Activated T-helper 1 cell treated with anti-CD3 and anti-CD28 coated beads, Interleukin-12 subunit alpha, Interleukin-12 subunit beta, Interleukin-2, Interleukin-4 antibody, amounts not matched to agents 30 ng/mL and 10 ng/mL and 1 ng/mL, durations not matched to agents 14 hours and 24 hours and 36 hours (primary cell): ENCODE measurements around the gene CCDC32. TPM values are rescaled to one million over a fixed set of nuclear protein-coding genes. Genes with fewer than 3 reads are reported as not detected.
A peak's percentile ranks its signal among the peaks of the same experiment; 100 is the strongest.

ENCODE experiments used
- DNase-seq: peaks from one replicate; pipeline ENCODE4 v3.0.0; 2021; ENCODE audit warnings: low spot score
- H3K27ac Mint-ChIP-seq: one replicate; pipeline ENCODE4 v1.8.0; 2021; ENCODE audit warnings: mild to moderate bottlenecking, mixed read lengths
- H3K27me3 Mint-ChIP-seq: one replicate; pipeline ENCODE4 v1.8.0; 2022; ENCODE audit warnings: mild to moderate bottlenecking, moderate library complexity, mixed read lengths; ENCODE audit not compliant: insufficient read depth
- H3K36me3 Mint-ChIP-seq: one replicate; pipeline ENCODE4 v1.8.0; 2021; ENCODE audit warnings: low read depth, mixed read lengths
- H3K4me1 Mint-ChIP-seq: one replicate; pipeline ENCODE4 v1.8.0; 2021; ENCODE audit warnings: low read depth, mixed read lengths
- H3K4me3 Mint-ChIP-seq: one replicate; pipeline ENCODE4 v1.8.0; 2021; ENCODE audit warnings: mild to moderate bottlenecking, moderate library complexity, mixed read lengths
- H3K9me3 Mint-ChIP-seq: one replicate; pipeline ENCODE4 v1.8.0; 2021; ENCODE audit warnings: mixed read lengths
- intact Hi-C: fragments of 100-400 bp; cut with micrococcal nuclease; formaldehyde crosslinking; loops from one replicate; pipeline ENCODE4 v1.15.1; 2024
- total RNA-seq: library from RNA; stranded (reverse); gene quantifications from 2 replicates; pipeline ENCODE4 v1.2.3, GENCODE V29; 2022

Gene CCDC32
- total RNA-seq, 1 donor from 2014 or later, result 28.4 TPM

DNA sequence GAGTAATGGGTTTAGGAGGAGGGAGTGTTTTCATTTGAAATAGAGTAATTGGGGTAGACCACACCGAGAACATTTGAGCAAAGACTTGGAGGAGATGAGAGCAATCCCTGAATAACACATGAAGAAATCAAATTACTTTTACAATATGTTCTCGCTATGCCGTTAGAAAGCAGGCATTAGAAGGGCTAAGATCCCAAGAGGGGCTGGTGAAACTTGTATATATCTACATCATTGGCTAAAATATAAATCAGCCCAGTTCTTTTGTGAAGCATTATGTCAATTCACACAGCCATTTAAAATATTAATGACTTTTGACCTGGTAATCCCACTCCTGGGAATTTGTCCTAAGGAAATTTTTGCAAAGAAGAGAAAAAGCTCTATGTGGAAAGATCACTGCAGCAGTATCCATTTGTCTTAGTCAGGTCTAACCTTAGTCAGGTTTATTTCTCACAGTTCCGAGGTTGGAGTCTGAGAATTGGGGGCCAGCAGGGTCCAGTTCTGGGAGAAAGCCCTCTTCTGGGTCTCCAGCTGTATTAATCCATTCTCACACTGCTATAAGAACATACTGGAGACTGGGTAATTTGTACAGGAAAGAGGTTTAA is 31.0 kb downstream of the CCDC32 start:
- peaks cover 4% of the 10 kb centered on the region for H3K36me3 Mint-ChIP-seq
- peaks cover 2% of the 10 kb centered on the region for H3K27me3 Mint-ChIP-seq
- intact Hi-C loops, result no loop called here
- H3K4me1 Mint-ChIP-seq, result no peaks in the 10 kb centered on the region
- H3K9me3 Mint-ChIP-seq, result no peaks in the 10 kb centered on the region
- DNase-seq, result no peak
- H3K27ac Mint-ChIP-seq, result no peak overlapping the region
- H3K4me3 Mint-ChIP-seq, result no peak overlapping the region

- H3K27me3 Mint-ChIP-seq, result peaks cover 2% of the 10 kb centered on the region
These were observed 36.0 kb downstream of the CCDC32 start for GRCh38 chr15:40528801-40529200.

DNA sequence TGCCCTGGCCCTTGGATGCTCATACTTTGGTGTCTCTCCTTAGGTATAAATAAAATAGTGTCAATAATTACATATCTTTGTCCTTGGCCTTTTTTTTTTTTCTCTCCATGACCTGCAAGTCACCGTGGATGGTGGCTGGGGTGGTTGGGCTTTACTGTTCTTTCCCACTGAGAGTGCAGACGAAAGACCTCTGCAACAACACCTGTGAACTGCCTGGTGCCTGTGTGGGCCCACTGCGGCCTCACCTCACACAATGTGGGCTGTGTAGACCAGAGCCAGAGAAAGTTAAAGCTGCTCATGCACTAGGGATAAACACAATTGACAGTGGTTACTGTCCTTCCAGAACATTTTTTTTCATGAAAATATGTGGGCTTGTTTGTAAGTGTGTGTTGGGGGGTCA is 39.0 kb downstream of the CCDC32 start:
- H3K27me3 Mint-ChIP-seq, result peaks cover 6% of the 10 kb centered on the region
- no peaks in the 10 kb centered on the region for H3K9me3 Mint-ChIP-seq
- DNase-seq, result no peak
- no peak overlapping the region for H3K4me3 Mint-ChIP-seq
- H3K27ac Mint-ChIP-seq, result no peak overlapping the region
- peaks cover 2% of the 10 kb centered on the region for H3K36me3 Mint-ChIP-seq
- intact Hi-C loops, result no loop called here
- H3K4me1 Mint-ChIP-seq, result no peaks in the 10 kb centered on the region

More at GRCh38 chr15:40528801-40529200, 36.0 kb downstream of the CCDC32 start:
- no peak for DNase-seq
- no peaks in the 10 kb centered on the region for H3K9me3 Mint-ChIP-seq
- H3K4me1 Mint-ChIP-seq, result no peaks in the 10 kb centered on the region
- H3K27ac Mint-ChIP-seq, result no peak overlapping the region
- intact Hi-C loops, result no loop called here
- H3K36me3 Mint-ChIP-seq, result peaks cover 4% of the 10 kb centered on the region
- no peak overlapping the region for H3K4me3 Mint-ChIP-seq

GRCh38 chr15:40523611-40524010 is 41.2 kb downstream of the CCDC32 start:
- DNase-seq, result no peak
- Mint-ChIP-seq H3K27me3 (peaks cover 6% of the 10 kb centered on the region), H3K4me1 (peaks cover 6% of the 10 kb centered on the region), H3K9me3 (no peaks in the 10 kb centered on the region), H3K27ac (no peak overlapping the region), H3K36me3 (no peaks in the 10 kb centered on the region), H3K4me3 (no peak overlapping the region)
- intact Hi-C loops, result no loop called here

- Mint-ChIP-seq H3K4me3 (no peak overlapping the region), H3K36me3 (no peaks in the 10 kb centered on the region), H3K27me3 (peaks cover 36% of the 10 kb centered on the region), H3K9me3 (no peaks in the 10 kb centered on the region), H3K27ac (no peak overlapping the region), H3K4me1 (peaks cover 12% of the 10 kb centered on the region)
- intact Hi-C loops, result no loop called here
- no peak for DNase-seq
These were observed 48.5 kb downstream of the CCDC32 start for GRCh38 chr15:40516322-40516721.

GRCh38 chr15:40513609-40514008 is 51.2 kb downstream of the CCDC32 start:
- H3K9me3 Mint-ChIP-seq, result no peaks in the 10 kb centered on the region
- peaks cover 17% of the 10 kb centered on the region for H3K4me1 Mint-ChIP-seq
- H3K27ac Mint-ChIP-seq, result no peak overlapping the region
- intact Hi-C loops, result no loop called here
- H3K27me3 Mint-ChIP-seq, result peaks cover 52% of the 10 kb centered on the region
- H3K4me3 Mint-ChIP-seq, result no peak overlapping the region
- no peak for DNase-seq
- H3K36me3 Mint-ChIP-seq, result no peaks in the 10 kb centered on the region

GRCh38 chr15:40512440-40512839 is 52.4 kb downstream of the CCDC32 start:
- Mint-ChIP-seq H3K36me3 (no peaks in the 10 kb centered on the region), H3K4me1 (peaks cover 23% of the 10 kb centered on the region), H3K27ac (peak overlapping the region; percentile 9), H3K9me3 (no peaks in the 10 kb centered on the region), H3K4me3 (peak overlapping the region; percentile 59), H3K27me3 (peaks cover 60% of the 10 kb centered on the region)
- no peak for DNase-seq
- intact Hi-C loops, result no loop called here

DNA sequence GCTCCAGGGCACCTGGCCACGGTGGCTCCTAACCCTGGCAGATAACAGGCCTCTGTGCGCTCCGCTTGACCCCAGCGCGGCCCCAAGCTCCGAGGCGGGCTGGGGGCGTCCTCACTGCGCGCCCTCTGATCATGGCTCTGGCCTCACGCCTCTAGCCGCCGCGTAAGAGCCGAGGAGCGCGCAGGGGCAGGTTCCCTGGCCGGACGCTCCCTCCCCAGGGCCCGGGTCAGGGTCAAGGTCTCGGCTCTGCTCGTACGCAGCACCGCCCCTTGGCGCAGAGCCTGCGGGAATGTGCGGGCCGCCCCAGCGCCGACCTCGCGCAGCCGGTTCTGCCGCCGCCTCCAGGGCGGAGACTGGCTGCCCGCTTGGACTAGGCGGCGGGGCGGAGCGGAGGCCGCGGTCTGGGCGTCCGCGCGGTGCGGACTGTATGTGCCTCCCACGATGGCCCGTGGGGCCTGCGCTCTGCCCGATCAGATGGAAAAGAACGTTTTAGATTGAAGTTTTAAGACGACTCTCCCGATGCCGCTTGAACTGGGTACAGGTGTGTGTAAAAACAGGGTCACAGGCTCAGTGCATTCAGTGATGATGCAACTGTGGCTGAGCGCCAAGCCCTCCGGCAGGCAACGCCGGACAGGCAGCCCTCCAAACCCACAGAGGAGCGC is 53.2 kb downstream of the CCDC32 start:
- no peaks in the 10 kb centered on the region for H3K36me3 Mint-ChIP-seq
- DNase-seq, result no peak
- peaks cover 30% of the 10 kb centered on the region for H3K4me1 Mint-ChIP-seq
- peak overlapping the region; percentile 78 for H3K4me3 Mint-ChIP-seq
- no peak overlapping the region for H3K27ac Mint-ChIP-seq
- H3K27me3 Mint-ChIP-seq, result peaks cover 62% of the 10 kb centered on the region
- H3K9me3 Mint-ChIP-seq, result no peaks in the 10 kb centered on the region
- intact Hi-C loops, result loop anchor here (1.0 kb wide), 1 partner anchor 8 kb away; no protein-coding TSS in a partner anchor

DNA sequence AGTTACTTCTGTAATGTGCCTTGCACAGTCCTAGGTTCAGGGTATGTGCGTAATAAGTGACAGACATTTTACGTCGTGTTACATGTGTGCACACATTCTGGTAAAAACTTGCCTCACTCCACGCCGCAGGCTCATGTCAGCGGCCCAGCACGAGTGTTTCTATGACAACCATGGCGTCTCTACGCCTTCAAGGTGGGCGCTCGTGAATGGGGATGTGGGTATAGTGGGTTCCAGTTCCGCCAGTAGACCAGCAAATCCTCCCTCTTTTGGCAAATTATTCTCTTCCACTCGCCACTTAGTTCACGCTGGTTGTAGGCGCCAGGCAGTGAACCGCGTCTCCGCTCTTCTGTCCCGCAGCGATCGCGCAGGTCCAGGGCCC is 53.8 kb downstream of the CCDC32 start:
- H3K4me3 Mint-ChIP-seq, result peak overlapping the region; percentile 78
- H3K9me3 Mint-ChIP-seq, result no peaks in the 10 kb centered on the region
- no peak for DNase-seq

DNA sequence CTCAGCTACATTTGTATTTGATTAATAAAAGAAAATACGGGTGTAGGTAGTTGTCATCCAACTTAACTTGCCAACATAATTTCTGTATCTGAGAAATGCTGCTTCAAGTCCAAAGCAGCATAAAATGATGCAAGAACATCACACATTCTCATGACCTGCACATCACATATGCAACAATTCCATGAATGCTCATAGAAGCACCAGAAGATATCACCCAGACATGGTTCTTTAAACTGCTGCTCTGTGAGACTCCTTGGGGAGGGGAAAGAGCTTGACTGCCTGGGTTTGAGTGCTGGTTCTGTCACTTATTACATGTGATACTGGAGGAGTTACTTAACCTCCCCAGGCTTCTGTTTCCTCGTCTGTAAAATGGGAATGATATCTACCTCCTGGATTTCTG is 54.6 kb downstream of the CCDC32 start:
- Mint-ChIP-seq H3K4me3 (no peak overlapping the region), H3K36me3 (no peaks in the 10 kb centered on the region), H3K4me1 (peaks cover 33% of the 10 kb centered on the region), H3K9me3 (no peaks in the 10 kb centered on the region), H3K27ac (no peak overlapping the region), H3K27me3 (peaks cover 65% of the 10 kb centered on the region)
- no peak for DNase-seq
- intact Hi-C loops, result no loop called here

More for the DNA sequence above, 53.8 kb downstream of the CCDC32 start:
- H3K4me1 Mint-ChIP-seq, result peaks cover 33% of the 10 kb centered on the region
- intact Hi-C loops, result loop anchor here (1.0 kb wide), 1 partner anchor 8 kb away; no protein-coding TSS in a partner anchor
- H3K27ac Mint-ChIP-seq, result no peak overlapping the region
- no peaks in the 10 kb centered on the region for H3K36me3 Mint-ChIP-seq
- peaks cover 65% of the 10 kb centered on the region for H3K27me3 Mint-ChIP-seq

DNA sequence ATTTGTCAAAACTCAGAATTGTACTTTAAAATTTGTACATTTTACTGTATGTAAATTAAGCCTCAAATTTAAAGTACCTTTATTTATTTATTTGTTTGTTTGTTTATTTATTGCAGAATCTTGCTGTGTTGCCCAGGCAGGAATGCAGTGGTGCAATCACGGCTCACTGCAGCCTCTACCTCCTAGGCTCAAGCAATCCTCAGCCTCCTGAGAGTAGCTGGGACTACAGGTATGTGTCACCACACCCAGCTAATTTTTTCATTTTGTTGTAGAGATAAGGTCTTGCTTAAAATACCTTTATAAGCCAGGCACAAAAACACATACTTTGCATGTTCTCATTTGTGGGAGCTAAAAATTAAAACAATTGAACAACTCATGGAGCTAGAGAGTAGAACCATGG is 56.6 kb downstream of the CCDC32 start:
- Mint-ChIP-seq H3K27me3 (peaks cover 73% of the 10 kb centered on the region), H3K4me3 (no peak overlapping the region), H3K27ac (no peak overlapping the region), H3K9me3 (no peaks in the 10 kb centered on the region), H3K4me1 (peaks cover 33% of the 10 kb centered on the region), H3K36me3 (no peaks in the 10 kb centered on the region)
- DNase-seq, result no peak
- intact Hi-C loops, result loop anchor here (5.0 kb wide), 1 partner anchor 166 kb away; the partner anchor contains the start of gene CCDC9B

DNA sequence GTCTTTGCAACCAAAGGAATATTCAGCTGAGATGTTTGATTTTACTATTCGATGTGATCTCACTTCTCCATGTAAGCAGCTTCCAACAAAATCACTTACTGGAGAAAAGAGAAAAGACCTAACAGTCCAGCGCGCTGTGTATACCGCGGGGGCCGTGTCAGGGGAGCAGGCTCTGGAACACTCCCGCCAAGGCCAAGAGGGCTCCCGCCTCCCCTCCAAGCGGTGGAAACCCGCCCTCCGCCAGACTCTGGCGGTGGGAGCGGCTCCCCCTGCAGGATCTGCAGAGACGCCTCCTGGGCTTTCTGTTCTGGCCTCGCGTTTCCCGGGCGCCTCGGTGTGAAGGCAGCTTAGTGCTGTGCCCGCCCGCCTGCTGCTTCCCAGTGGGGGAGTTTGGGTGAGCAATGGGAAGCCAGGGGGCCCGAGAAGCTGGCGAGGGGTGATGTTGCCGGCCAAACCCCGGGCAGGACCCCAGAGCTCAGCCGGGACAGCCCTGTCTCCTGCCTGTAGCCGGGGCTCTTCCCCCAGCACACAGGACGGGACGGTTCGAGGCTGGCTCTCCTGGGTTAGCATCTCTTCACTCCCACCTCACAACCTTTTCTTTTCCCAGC is 57.8 kb downstream of the CCDC32 start:
- no peaks in the 10 kb centered on the region for H3K9me3 Mint-ChIP-seq
- peak; percentile 55 for DNase-seq
- intact Hi-C loops, result loop anchor here (1.0 to 5.0 kb wide), 3 partner anchors 36 to 165 kb away; partner anchors contain the start of genes BAHD1 and CCDC9B
- H3K4me1 Mint-ChIP-seq, result peaks cover 29% of the 10 kb centered on the region
- H3K27ac Mint-ChIP-seq, result no peak overlapping the region
- H3K36me3 Mint-ChIP-seq, result no peaks in the 10 kb centered on the region
- peaks cover 69% of the 10 kb centered on the region for H3K27me3 Mint-ChIP-seq
- peak overlapping the region; percentile 17 for H3K4me3 Mint-ChIP-seq
